GM12892 (cell line): ENCODE data around the gene MRPL24.

Source experiments
- POLR2A ChIP-seq: IDR thresholded peaks from 2 replicates; pipeline ENCODE4 v1.6.1; 2011; ENCODE audit warnings: low read depth, low read length, control low read depth
- POLR2AphosphoS5 ChIP-seq: IDR thresholded peaks from 2 replicates; pipeline ENCODE4 v1.6.1; 2011; ENCODE audit warnings: low read depth, low read length, control low read depth
- TAF1 ChIP-seq: IDR thresholded peaks from 2 replicates; pipeline ENCODE4 v1.6.1; 2011; ENCODE audit warnings: low read depth, mild to moderate bottlenecking, control low read depth, low read length, borderline replicate concordance

DNA sequence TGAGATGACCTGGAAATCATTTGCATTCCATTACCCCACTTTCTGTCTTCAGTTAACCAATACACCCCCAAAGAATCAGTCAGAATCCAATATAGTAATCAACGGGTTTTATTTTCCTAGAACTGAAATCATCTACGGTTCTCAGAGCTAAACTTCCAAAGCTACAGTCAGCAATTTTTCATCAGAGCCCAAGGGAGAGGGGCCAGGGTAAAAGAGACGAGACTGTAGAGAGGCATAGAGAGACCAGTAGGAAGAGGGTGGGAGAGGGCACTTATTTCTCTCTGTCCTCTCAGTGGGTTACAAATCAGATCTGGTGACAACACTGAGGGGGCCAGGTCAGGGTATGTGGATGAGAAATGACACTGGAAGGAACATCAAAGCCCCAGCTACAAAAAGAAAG is 1.1 kb upstream of the MRPL24 start:
- no peak for TF ChIP-seq POLR2A
- no peak for TF ChIP-seq TAF1
- TF ChIP-seq POLR2AphosphoS5, result no peak
